HG03520 (cell line): Measurements from ENCODE around the gene MKRN2OS.
"Not testable (repeated sequence)": the region's sequence is repeated elsewhere in the genome, so short reads cannot be mapped to it uniquely, and the experiment has no call there.

Experiments
- ATAC-seq: cut with Tn5 transposase; IDR thresholded peaks from one replicate; pipeline ENCODE4 v1.9.1; 2021; ENCODE audit warnings: mild to moderate bottlenecking, moderate library complexity; ENCODE audit not compliant: unreplicated experiment

Gene MKRN2OS

GRCh38 chr3:12562451-12562850, 17.2 kb upstream of the MKRN2OS start:
- no peak for ATAC-seq

GRCh38 chr3:12561397-12561796, 16.1 kb upstream of the MKRN2OS start:
- ATAC-seq, result no peak

DNA sequence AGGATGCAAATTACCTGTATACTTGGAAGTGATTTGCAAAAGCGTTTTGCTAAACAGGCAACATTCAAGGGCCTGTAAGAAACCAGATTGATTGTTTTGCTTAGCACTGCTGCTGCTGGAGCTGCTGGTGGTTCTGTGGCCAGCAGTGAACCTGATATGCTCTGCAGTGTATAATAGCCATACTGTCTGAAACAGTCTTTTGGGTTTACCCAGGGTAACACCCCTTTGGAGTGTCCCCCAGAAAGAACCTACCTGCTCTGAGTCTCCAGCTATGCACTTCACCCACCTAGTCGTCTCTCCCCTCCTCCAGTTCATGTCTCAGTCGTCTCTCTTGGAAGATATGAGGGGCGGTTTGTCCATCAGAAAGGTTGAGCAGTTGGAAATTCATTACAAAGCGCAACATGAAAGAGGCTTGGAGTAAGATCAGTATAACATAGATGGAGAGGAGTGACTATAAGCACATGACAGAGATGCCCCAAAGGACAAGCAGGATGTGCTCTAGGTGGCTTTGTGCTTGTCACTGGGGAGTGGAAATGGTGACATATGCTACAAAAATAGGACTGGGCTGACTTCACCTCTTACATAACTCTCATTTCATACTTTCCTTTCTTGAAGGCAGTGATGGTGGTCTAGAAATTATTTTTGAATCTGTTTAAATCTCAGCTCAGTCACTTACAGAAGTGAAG, 15.3 kb upstream of the MKRN2OS start:
- ATAC-seq, result peak; percentile 53

GRCh38 chr3:12559520-12559919, 14.2 kb upstream of the MKRN2OS start:
- ATAC-seq, result no peak

DNA sequence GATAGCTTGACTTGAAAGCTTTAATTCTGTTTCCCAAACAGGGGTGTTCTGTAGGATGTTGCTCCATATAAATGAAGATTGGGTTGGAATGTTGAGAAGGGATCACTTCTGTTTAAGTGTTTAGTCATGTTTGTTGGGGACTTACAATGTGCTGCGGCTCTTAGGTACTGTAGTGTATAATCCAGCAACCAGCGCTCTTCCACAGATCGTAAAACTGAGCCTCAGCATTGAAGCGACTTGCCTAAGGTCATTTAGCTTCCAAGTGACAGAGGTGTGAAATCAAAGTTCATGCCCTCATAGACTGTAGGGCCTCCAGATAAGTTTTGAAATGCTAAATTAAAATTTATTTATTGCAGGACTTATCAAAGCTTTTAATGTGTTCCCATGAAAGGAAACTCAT, 13.4 kb upstream of the MKRN2OS start:
- ATAC-seq, result no peak

GRCh38 chr3:12557473-12558100, 12.3 kb upstream of the MKRN2OS start:
- ATAC-seq, result no peak

DNA sequence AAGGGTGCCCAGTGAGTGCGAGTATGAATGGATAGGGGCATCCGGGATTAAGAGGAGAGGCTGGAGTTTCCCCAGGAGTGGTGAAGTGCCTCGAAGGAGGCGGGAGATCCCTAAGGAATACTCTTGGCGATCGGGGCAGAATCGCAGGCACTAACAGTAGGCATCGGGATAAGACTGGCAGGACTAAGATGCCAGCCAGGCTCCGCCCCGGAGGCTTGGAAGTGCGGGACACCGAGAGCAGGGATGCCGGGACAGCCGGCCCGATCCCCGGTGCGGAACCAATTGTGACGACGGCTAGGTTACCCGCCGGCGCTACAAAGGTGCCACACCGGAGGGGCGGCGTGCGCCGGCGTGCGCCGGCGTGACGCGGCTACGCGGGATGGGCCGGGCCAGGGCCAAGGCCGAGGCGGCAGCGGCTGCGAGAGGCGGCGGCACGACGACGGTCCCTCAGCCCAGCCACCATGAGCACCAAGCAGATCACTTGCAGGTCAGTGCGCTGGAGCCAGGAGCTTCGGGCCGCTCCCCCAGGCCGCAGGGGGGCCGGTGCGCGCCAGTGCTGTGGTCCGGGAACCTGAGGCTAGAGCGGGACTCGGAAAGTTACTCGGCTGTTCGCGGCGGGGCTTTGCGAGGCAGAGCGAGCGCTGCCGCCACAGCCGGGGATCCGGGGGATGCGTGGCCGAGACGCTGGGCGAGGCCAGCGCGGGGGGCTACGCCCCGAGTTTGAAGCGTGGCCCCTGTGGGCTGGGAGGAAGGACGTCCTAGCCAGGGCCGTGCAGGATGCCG, 11.6 kb upstream of the MKRN2OS start, which contains the start of gene MKRN2:
TSS of gene MKRN2 (plus strand) at position 398 of the 783 bp plus-strand sequence. CDS start at position 462, 64 bp downstream.
- ATAC-seq, result peak; percentile 77

DNA sequence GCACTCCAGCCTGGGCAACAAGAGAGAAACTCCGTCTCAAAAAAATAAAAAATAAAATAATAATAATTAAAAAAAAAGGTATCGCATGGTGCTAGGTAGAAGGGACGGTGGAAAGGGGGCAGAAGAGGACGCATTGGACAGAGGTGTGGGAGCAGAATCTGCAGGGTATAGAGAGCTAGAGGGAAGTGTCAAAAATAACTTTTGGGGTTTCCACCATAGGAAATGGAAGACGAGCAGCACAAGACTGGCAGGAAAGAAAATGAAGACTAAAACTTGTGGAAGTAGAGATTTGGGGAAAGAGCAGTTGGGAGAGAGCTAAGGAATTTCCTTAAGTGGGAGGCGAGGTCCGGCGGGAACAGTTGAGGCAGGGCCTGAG, 11.0 kb upstream of the MKRN2OS start:
- ATAC-seq, result no peak

- no peak for ATAC-seq
These were observed 8.7 kb upstream of the MKRN2OS start for GRCh38 chr3:12553921-12554391.

DNA sequence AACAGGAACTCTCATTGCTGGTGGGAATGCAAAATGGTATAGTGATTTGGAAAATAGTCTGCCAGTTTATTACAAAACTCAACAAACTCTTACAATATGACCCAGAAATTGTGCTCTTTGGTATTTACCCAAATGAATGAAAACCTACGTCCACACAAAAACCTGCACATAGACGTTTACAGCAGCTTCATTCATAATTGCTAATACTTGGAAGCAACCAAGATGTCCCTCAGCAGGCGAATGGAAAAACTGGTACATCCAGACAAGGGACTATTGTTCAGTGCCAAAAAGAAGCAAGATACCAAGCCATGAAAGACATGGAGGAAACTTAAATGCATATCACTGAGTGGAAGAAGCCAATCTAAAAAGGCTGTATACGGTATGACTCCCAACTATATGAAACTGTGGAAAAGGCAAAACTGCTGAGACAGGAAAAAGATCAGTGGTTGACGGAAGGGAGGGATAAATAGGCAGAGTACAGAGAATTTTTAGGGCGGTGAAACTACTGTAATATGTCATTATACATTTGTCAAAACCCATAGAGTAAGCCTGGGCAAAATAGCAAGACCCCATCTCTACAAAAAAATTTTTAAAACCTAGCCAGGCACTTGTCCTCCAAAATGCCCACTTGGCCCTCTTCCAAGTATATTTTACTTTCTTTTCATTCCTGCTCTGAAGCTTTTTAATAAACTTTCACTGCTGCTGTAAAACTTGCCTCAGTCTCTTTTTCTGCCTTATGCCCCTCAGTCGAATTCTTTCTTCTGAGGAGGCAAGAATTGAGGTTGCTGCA, 4.9 kb upstream of the MKRN2OS start:
- ATAC-seq, result no peak

GRCh38 chr3:12544652-12545472, 437 bp downstream of the MKRN2OS start:
- ATAC-seq, result no peak

DNA sequence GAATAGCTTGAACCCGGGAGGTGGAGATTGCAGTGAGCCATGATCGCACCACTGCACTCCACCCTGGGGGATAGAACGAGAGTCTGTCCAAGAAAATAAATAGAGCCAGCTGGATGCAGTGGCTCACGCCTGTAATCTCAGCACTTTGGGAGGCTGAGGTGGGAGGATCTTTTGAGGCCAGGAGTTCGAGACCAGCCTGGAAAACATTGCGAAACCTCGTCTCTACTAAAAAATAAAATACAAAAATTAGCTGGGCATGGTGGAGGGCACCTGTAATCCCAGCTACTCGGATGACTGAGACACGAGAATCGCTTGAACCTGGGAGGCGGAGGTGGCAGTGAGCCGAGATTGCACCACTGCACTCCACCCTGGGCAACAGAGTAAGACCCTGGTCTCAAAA, 1.8 kb downstream of the MKRN2OS start:
- ATAC-seq, result not testable (repeated sequence)

DNA sequence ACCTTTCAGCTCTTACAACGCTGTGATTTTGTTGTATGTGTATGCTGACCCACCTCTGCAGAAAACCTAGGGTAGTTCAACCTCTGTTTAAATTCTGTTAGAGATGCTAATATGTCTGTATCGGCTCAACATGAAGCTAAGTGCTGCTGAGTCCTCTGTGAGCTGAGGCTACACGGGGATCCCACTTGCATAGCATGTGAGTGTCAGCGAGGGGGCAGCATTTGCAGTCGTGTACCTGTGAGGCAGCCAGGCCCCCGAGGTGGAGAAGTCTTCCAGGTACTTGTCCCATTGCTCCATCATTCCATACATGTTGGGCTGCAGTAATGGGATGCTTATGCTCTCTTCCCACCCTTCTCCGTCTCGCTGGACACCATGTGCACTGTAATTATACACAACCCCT, 3.7 kb downstream of the MKRN2OS start:
- no peak for ATAC-seq

DNA sequence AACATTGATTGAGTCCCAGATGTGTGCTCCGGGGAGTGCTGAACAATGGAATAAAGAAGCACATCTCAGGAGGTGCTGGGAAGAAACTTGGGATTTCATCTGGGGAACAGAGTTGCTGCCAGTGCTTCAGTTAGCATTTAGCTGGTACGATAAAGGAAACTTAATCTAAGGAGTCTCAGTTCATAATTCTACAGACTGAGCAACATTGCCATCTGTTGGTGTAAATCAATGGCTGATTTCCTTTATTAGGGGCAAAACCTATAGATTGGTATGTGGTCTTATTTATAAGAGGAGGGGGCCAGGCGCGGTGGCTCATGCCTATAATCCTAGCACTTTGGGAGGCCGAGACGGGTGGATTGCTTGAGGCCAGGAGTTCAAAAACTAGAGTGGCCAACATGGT, 8.9 kb downstream of the MKRN2OS start:
- no peak for ATAC-seq

GRCh38 chr3:12532182-12532581, 13.1 kb downstream of the MKRN2OS start:
- ATAC-seq, result no peak

- ATAC-seq, result no peak
These were observed 17.5 kb downstream of the MKRN2OS start for GRCh38 chr3:12527757-12528143.

- no peak for ATAC-seq
These were observed 22.6 kb downstream of the MKRN2OS start for GRCh38 chr3:12522721-12523120.

DNA sequence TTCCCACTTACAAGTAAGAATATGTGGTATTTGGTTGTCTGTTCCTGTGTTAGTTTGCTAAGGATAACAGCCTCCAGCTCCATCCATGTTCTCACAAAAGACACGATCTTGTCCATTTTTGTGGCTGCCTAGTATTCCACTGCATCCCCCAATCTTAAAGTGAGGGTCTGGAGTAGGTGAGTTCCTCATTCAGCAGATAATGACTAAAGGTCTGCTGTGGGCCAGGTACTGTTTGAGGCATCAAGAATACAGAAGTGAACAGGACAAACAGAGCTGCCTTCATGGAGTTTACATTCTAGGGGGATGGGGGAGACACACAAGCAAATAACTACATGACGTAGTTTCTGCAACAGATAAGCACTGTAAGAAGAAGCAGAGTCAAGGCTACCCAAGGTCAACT, 24.3 kb downstream of the MKRN2OS start:
- no peak for ATAC-seq

- ATAC-seq, result no peak
These were observed 26.9 kb downstream of the MKRN2OS start for GRCh38 chr3:12518261-12519028.
